Skeletal muscle tissue (tissue), 1 donor: ENCODE data around the gene IPPK. TPM values are rescaled to one million over a fixed set of nuclear protein-coding genes. Genes with fewer than 3 reads are reported as not detected.

ENCODE experiments used
- total RNA-seq: library from RNA; depleted of rRNA; stranded (reverse); fragments of >200 nt; gene quantifications from one replicate; pipeline ENCODE4 v1.2.3, GENCODE V29; 2014

The IPPK gene
- total RNA-seq, 1 donor from 2014 or later, result 6.3 TPM

Other genes with a start within 250 kb of the IPPK start
- 4.7 TPM for gene OMD, start 245.7 kb downstream of the IPPK start, total RNA-seq
- 213 TPM for gene ASPN, start 187.6 kb downstream of the IPPK start, total RNA-seq
- gene ECM2, start 134.1 kb downstream of the IPPK start, total RNA-seq, result 28.7 TPM
- gene BICD2, start 94.7 kb upstream of the IPPK start, total RNA-seq, result 29.2 TPM
- 13.6 TPM for gene ZNF484, start 207.9 kb upstream of the IPPK start, total RNA-seq